Measurements from ENCODE around the gene PLEKHB2.

Gene PLEKHB2

GRCh38 chr2:131115752-131116151 lies 10.6 kb downstream of the PLEKHB2 start:
- peaks cover 58% of the 10 kb centered on the region for H3K36me3 Mint-ChIP-seq (ENCODE audit: low read depth)
- no peak overlapping the region for H3K4me3 Mint-ChIP-seq
- peaks cover 6% of the 10 kb centered on the region for H3K9me3 Mint-ChIP-seq
- no peaks in the 10 kb centered on the region for H3K27me3 Mint-ChIP-seq
- H3K27ac Mint-ChIP-seq, result no peak overlapping the region
- H3K4me1 Mint-ChIP-seq (ENCODE audit: low read depth), result peaks cover 66% of the 10 kb centered on the region

GRCh38 chr2:131120815-131121317 lies 15.7 kb downstream of the PLEKHB2 start:
- Mint-ChIP-seq H3K4me3 (no peak overlapping the region), H3K36me3 (ENCODE audit: low read depth) (peaks cover 53% of the 10 kb centered on the region), H3K27me3 (no peaks in the 10 kb centered on the region), H3K27ac (no peak overlapping the region), H3K4me1 (ENCODE audit: low read depth) (peaks cover 22% of the 10 kb centered on the region), H3K9me3 (no peaks in the 10 kb centered on the region)

GRCh38 chr2:131121464-131121863 lies 16.3 kb downstream of the PLEKHB2 start:
- Mint-ChIP-seq H3K4me3 (no peak overlapping the region), H3K27ac (no peak overlapping the region), H3K27me3 (no peaks in the 10 kb centered on the region), H3K9me3 (no peaks in the 10 kb centered on the region), H3K4me1 (ENCODE audit: low read depth) (peaks cover 17% of the 10 kb centered on the region), H3K36me3 (ENCODE audit: low read depth) (peaks cover 49% of the 10 kb centered on the region)

GRCh38 chr2:131122496-131122895 lies 17.4 kb downstream of the PLEKHB2 start:
- peaks cover 56% of the 10 kb centered on the region for H3K36me3 Mint-ChIP-seq (ENCODE audit: low read depth)
- no peak overlapping the region for H3K4me3 Mint-ChIP-seq
- H3K4me1 Mint-ChIP-seq (ENCODE audit: low read depth), result peaks cover 15% of the 10 kb centered on the region
- no peaks in the 10 kb centered on the region for H3K9me3 Mint-ChIP-seq
- no peaks in the 10 kb centered on the region for H3K27me3 Mint-ChIP-seq
- no peak overlapping the region for H3K27ac Mint-ChIP-seq

GRCh38 chr2:131123192-131123591 lies 18.1 kb downstream of the PLEKHB2 start:
- no peaks in the 10 kb centered on the region for H3K9me3 Mint-ChIP-seq
- H3K27ac Mint-ChIP-seq, result no peak overlapping the region
- H3K4me3 Mint-ChIP-seq, result no peak overlapping the region
- no peaks in the 10 kb centered on the region for H3K27me3 Mint-ChIP-seq
- H3K36me3 Mint-ChIP-seq (ENCODE audit: low read depth), result peaks cover 60% of the 10 kb centered on the region
- peaks cover 12% of the 10 kb centered on the region for H3K4me1 Mint-ChIP-seq (ENCODE audit: low read depth)

- Mint-ChIP-seq H3K27ac (no peak overlapping the region), H3K36me3 (ENCODE audit: low read depth) (peaks cover 79% of the 10 kb centered on the region), H3K4me3 (no peak overlapping the region), H3K4me1 (ENCODE audit: low read depth) (peaks cover 5% of the 10 kb centered on the region), H3K9me3 (no peaks in the 10 kb centered on the region), H3K27me3 (no peaks in the 10 kb centered on the region)
Measured at GRCh38 chr2:131125195-131125757, 20.1 kb downstream of the PLEKHB2 start.

GRCh38 chr2:131126436-131126835 lies 21.3 kb downstream of the PLEKHB2 start:
- H3K27me3 Mint-ChIP-seq, result no peaks in the 10 kb centered on the region
- no peak overlapping the region for H3K4me3 Mint-ChIP-seq
- H3K4me1 Mint-ChIP-seq (ENCODE audit: low read depth), result no peaks in the 10 kb centered on the region
- H3K27ac Mint-ChIP-seq, result no peak overlapping the region
- no peaks in the 10 kb centered on the region for H3K9me3 Mint-ChIP-seq
- H3K36me3 Mint-ChIP-seq (ENCODE audit: low read depth), result peaks cover 79% of the 10 kb centered on the region

GRCh38 chr2:131127076-131127475 lies 21.9 kb downstream of the PLEKHB2 start:
- Mint-ChIP-seq H3K4me3 (no peak overlapping the region), H3K9me3 (no peaks in the 10 kb centered on the region), H3K4me1 (ENCODE audit: low read depth) (no peaks in the 10 kb centered on the region), H3K27me3 (no peaks in the 10 kb centered on the region), H3K36me3 (ENCODE audit: low read depth) (peaks cover 75% of the 10 kb centered on the region), H3K27ac (no peak overlapping the region)

- peaks cover 68% of the 10 kb centered on the region for H3K36me3 Mint-ChIP-seq (ENCODE audit: low read depth)
- no peak overlapping the region for H3K27ac Mint-ChIP-seq
Measured at GRCh38 chr2:131127981-131128380, 22.8 kb downstream of the PLEKHB2 start.

GRCh38 chr2:131130298-131130596 lies 25.1 kb downstream of the PLEKHB2 start:
- Mint-ChIP-seq H3K4me1 (ENCODE audit: low read depth) (no peaks in the 10 kb centered on the region), H3K9me3 (no peaks in the 10 kb centered on the region), H3K27me3 (no peaks in the 10 kb centered on the region), H3K36me3 (ENCODE audit: low read depth) (peaks cover 71% of the 10 kb centered on the region), H3K27ac (no peak overlapping the region), H3K4me3 (no peak overlapping the region)

More at GRCh38 chr2:131127981-131128380, 22.8 kb downstream of the PLEKHB2 start:
- Mint-ChIP-seq H3K4me3 (no peak overlapping the region), H3K4me1 (ENCODE audit: low read depth) (no peaks in the 10 kb centered on the region), H3K9me3 (no peaks in the 10 kb centered on the region), H3K27me3 (no peaks in the 10 kb centered on the region)

GRCh38 chr2:131132729-131133128 lies 27.6 kb downstream of the PLEKHB2 start:
- Mint-ChIP-seq H3K36me3 (ENCODE audit: low read depth) (peaks cover 64% of the 10 kb centered on the region), H3K4me1 (ENCODE audit: low read depth) (peaks cover 6% of the 10 kb centered on the region)

GRCh38 chr2:131140581-131140980 lies 35.4 kb downstream of the PLEKHB2 start:
- peaks cover 65% of the 10 kb centered on the region for H3K36me3 Mint-ChIP-seq (ENCODE audit: low read depth)
- H3K27me3 Mint-ChIP-seq, result no peaks in the 10 kb centered on the region
- no peak overlapping the region for H3K27ac Mint-ChIP-seq
- H3K4me1 Mint-ChIP-seq (ENCODE audit: low read depth), result peaks cover 21% of the 10 kb centered on the region
- H3K9me3 Mint-ChIP-seq, result no peaks in the 10 kb centered on the region
- no peak overlapping the region for H3K4me3 Mint-ChIP-seq

More at GRCh38 chr2:131132729-131133128, 27.6 kb downstream of the PLEKHB2 start:
- Mint-ChIP-seq H3K9me3 (no peaks in the 10 kb centered on the region), H3K27ac (no peak overlapping the region), H3K27me3 (no peaks in the 10 kb centered on the region), H3K4me3 (no peak overlapping the region)

- Mint-ChIP-seq H3K4me3 (no peak overlapping the region), H3K36me3 (ENCODE audit: low read depth) (peaks cover 59% of the 10 kb centered on the region), H3K27ac (no peak overlapping the region), H3K27me3 (no peaks in the 10 kb centered on the region), H3K9me3 (no peaks in the 10 kb centered on the region), H3K4me1 (ENCODE audit: low read depth) (peaks cover 14% of the 10 kb centered on the region)
Measured at GRCh38 chr2:131142849-131143248, 37.7 kb downstream of the PLEKHB2 start.

- Mint-ChIP-seq H3K27me3 (no peaks in the 10 kb centered on the region), H3K4me1 (ENCODE audit: low read depth) (peaks cover 10% of the 10 kb centered on the region), H3K27ac (no peak overlapping the region), H3K9me3 (no peaks in the 10 kb centered on the region), H3K4me3 (no peak overlapping the region), H3K36me3 (ENCODE audit: low read depth) (peaks cover 54% of the 10 kb centered on the region)
Measured at GRCh38 chr2:131143803-131144202, 38.7 kb downstream of the PLEKHB2 start.

- no peaks in the 10 kb centered on the region for H3K9me3 Mint-ChIP-seq
- H3K4me3 Mint-ChIP-seq, result no peak overlapping the region
- H3K27me3 Mint-ChIP-seq, result no peaks in the 10 kb centered on the region
- peaks cover 10% of the 10 kb centered on the region for H3K4me1 Mint-ChIP-seq (ENCODE audit: low read depth)
- H3K36me3 Mint-ChIP-seq (ENCODE audit: low read depth), result peaks cover 51% of the 10 kb centered on the region
- no peak overlapping the region for H3K27ac Mint-ChIP-seq
Measured at GRCh38 chr2:131145040-131145439, 39.9 kb downstream of the PLEKHB2 start.

- H3K27me3 Mint-ChIP-seq, result no peaks in the 10 kb centered on the region
- H3K27ac Mint-ChIP-seq, result no peak overlapping the region
- H3K9me3 Mint-ChIP-seq, result no peaks in the 10 kb centered on the region
- no peak overlapping the region for H3K4me3 Mint-ChIP-seq
- H3K4me1 Mint-ChIP-seq (ENCODE audit: low read depth), result peaks cover 10% of the 10 kb centered on the region
- peaks cover 45% of the 10 kb centered on the region for H3K36me3 Mint-ChIP-seq (ENCODE audit: low read depth)
Measured at GRCh38 chr2:131146231-131146630, 41.1 kb downstream of the PLEKHB2 start.
